Measurements from ENCODE around the gene IARS1. TPM values are rescaled to one million over a fixed set of nuclear protein-coding genes. Genes with fewer than 3 reads are reported as not detected.

Gene IARS1
- total and polyA plus RNA-seq, 2 donors (not counting 3 experiments of a cell fraction or from before 2014, with no cell fraction given) = 32.8 to 132 TPM

- H4K20me1 ChIP-seq (replicated peaks; ENCODE audit: control insufficient read depth, extremely low read depth, insufficient read depth, low read length) = no peaks in the 10 kb centered on the region
- BruUV-seq (replicated peaks) = no TSS peak
- H3K36me3 ChIP-seq (ENCODE audit: control insufficient read depth in 2 of 2, extremely low read depth in 1 of 2, insufficient read depth in 2 of 2, low read length in 2 of 2) = peaks cover 19 to 24% of the 10 kb centered on the region in 2 experiments
- no peaks in the 10 kb centered on the region for H3K9me3 ChIP-seq (replicated peaks; ENCODE audit: control insufficient read depth, insufficient read depth, low read length)
- peak overlapping the region; percentile 15 for H2AFZ ChIP-seq (ENCODE audit: low read depth, low read length)
- no peaks in the 10 kb centered on the region for H3K9me1 ChIP-seq (replicated peaks; ENCODE audit: control insufficient read depth, extremely low read depth, insufficient read depth, low read length)
- POLR2A ChIA-PET = interaction anchor here (0.7 kb wide), 1 partner anchor 277 kb away, joined by 7 read pairs; no protein-coding TSS in a partner anchor
- no peak for TF ChIP-seq JUN (IDR thresholded peaks at IDR 0.05; ENCODE audit: borderline replicate concordance, insufficient read depth, insufficient read length, low read depth)
- no peak for TF ChIP-seq FOS (IDR thresholded peaks at IDR 0.05; ENCODE audit: borderline replicate concordance, insufficient read depth, low read length)
- peak; percentile 44 for TF ChIP-seq GATA2 (IDR thresholded peaks at IDR 0.05; ENCODE audit: insufficient read depth, insufficient read length, low read depth, low read length)
- TF ChIP-seq MAX (IDR thresholded peaks at IDR 0.05; ENCODE audit: insufficient read depth, insufficient read length) = no peak
- no peak for TF ChIP-seq CTCF (IDR thresholded peaks at IDR 0.05; ENCODE audit: extremely low read depth in 1 of 2, insufficient read depth in 1 of 2, low read depth in 1 of 2, low read length in 2 of 2)
- TF ChIP-seq EZH2 (IDR thresholded peaks at IDR 0.05; ENCODE audit: borderline replicate concordance, low read depth, low read length, severe bottlenecking) = no peak
- no peak for TF ChIP-seq POLR2AphosphoS5 (IDR thresholded peaks at IDR 0.05; ENCODE audit: insufficient read depth, low read depth, low read length)
- no peak for TF ChIP-seq MYC (IDR thresholded peaks at IDR 0.05; ENCODE audit: low read depth, low read length)
- TF ChIP-seq POLR2A (IDR thresholded peaks at IDR 0.05; ENCODE audit: low read depth, low read length) = peak; percentile 24
- intact Hi-C loops (cut with micrococcal nuclease) (no loop called here), dilution Hi-C loops (cut with MboI; ENCODE audit: extremely low pct_ligation_motif_present, low sequenced_read_pairs) (no loop called here)
- H3K79me2 ChIP-seq (ENCODE audit: control insufficient read depth, insufficient read depth, low read length) = peaks cover 14% of the 10 kb centered on the region
- DNase-seq (ENCODE audit: low read depth, low spot score) = peak; percentile 61
- H3K27me3 ChIP-seq (ENCODE audit: control insufficient read depth in 2 of 2, insufficient read depth in 2 of 2, low read length in 2 of 2) = no peaks in the 10 kb centered on the region
- peak overlapping the region; percentile 30 for H3K27ac ChIP-seq (ENCODE audit: insufficient read depth, low read depth, low read length)
- no peak overlapping the region for H3K9ac ChIP-seq (replicated peaks; ENCODE audit: extremely low read depth, insufficient read depth, low read length)
- no peak overlapping the region for H3K4me3 ChIP-seq (replicated peaks in 1 of 3; ENCODE audit: insufficient read depth in 1 of 3, low read depth in 1 of 3, low read length in 3 of 3)
- peak overlapping the region; percentile 63 for H3K4me2 ChIP-seq (ENCODE audit: insufficient read depth, low read length)
- CTCF ChIA-PET = interaction anchor here (2.0 kb wide), 1 partner anchor 15 kb away, joined by 4 read pairs; no protein-coding TSS in a partner anchor
- FAIRE-seq = peak; percentile 81
- peaks cover 12% of the 10 kb centered on the region for H3K4me1 ChIP-seq (ENCODE audit: control insufficient read depth, extremely low read depth, insufficient read depth, low read length)
Observed at GRCh38 chr9:92312887-92313623, 19.6 kb upstream of the IARS1 start.
